ENCODE measurements around the gene STAT5A. TPM values are rescaled to one million over a fixed set of nuclear protein-coding genes. Genes with fewer than 3 reads are reported as not detected.

The STAT5A gene
- total and polyA plus RNA-seq, 9 of the 15 experiments (the other 6 are each of a cell fraction or from before 2014, with no cell fraction given): 79.9 to 415 (median 196) TPM

DNA sequence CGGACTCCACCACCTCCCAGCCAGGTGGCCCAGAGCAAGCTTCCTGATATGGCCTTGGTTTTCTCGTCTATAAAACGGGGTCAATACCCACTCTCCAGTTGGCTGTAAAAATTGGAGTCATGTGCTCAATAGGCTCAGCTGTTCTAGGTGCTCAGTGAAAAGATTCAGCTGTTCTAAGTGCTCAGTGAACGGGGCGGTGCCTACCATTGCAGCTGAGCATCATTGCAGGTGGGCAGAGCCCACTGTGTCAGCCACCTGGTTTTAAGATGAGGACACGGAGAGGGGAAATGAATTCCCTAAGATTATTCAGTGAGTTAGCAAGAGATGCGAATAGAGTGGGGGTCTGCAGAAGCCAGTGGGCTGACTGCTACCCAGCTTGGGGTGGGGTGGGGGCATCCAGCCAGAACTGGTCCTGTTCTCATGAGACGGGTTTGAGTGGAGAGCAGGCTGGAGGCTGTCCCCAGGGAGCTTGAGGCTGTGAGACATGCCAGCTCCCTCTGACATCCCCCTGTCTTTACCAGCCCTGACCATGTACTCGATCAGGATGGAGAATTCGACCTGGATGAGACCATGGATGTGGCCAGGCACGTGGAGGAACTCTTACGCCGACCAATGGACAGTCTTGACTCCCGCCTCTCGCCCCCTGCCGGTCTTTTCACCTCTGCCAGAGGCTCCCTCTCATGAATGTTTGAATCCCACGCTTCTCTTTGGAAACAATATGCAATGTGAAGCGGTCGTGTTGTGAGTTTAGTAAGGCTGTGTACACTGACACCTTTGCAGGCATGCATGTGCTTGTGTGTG lies 21.9 kb downstream of the STAT5A start (continued):
- TF ChIP-seq, protein P1, sequence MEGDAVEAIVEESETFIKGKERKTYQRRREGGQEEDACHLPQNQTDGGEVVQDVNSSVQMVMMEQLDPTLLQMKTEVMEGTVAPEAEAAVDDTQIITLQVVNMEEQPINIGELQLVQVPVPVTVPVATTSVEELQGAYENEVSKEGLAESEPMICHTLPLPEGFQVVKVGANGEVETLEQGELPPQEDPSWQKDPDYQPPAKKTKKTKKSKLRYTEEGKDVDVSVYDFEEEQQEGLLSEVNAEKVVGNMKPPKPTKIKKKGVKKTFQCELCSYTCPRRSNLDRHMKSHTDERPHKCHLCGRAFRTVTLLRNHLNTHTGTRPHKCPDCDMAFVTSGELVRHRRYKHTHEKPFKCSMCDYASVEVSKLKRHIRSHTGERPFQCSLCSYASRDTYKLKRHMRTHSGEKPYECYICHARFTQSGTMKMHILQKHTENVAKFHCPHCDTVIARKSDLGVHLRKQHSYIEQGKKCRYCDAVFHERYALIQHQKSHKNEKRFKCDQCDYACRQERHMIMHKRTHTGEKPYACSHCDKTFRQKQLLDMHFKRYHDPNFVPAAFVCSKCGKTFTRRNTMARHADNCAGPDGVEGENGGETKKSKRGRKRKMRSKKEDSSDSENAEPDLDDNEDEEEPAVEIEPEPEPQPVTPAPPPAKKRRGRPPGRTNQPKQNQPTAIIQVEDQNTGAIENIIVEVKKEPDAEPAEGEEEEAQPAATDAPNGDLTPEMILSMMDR (IDR thresholded peaks at IDR 0.05 in 2 of 3, conservative IDR thresholded peaks at IDR 0.05 in 1 of 3; ENCODE audit: insufficient read depth in 2 of 3, low read depth in 1 of 3, low read length in 3 of 3): peak; percentile 69 to 79 (median 77)
- TF ChIP-seq ATF7 (IDR thresholded peaks at IDR 0.05) (no peak), RUNX1 (IDR thresholded peaks at IDR 0.05; ENCODE audit: low read depth) (no peak), ZNF561 (CRISPR knock-in tag; conservative IDR thresholded peaks at IDR 0.05) (no peak), MXD1 (CRISPR knock-in tag; IDR thresholded peaks at IDR 0.05; ENCODE audit: borderline replicate concordance, poor library complexity, severe bottlenecking) (no peak), ZNF79 (CRISPR knock-in tag; IDR thresholded peaks at IDR 0.05; ENCODE audit: low read depth) (no peak), LARP7 (IDR thresholded peaks at IDR 0.05) (no peak), ZBTB1 (CRISPR knock-in tag; IDR thresholded peaks at IDR 0.05; ENCODE audit: borderline replicate concordance, low read depth) (no peak), NR4A1 (CRISPR knock-in tag; IDR thresholded peaks at IDR 0.05) (no peak), NR4A1 (tag; IDR thresholded peaks at IDR 0.05) (0 out of 2 replicates have a peak, but pooled peaks have one; percentile 26), ARHGAP35 (IDR thresholded peaks at IDR 0.05; ENCODE audit: partially characterized antibody) (no peak), CC2D1A (IDR thresholded peaks at IDR 0.05) (no peak), ZNF274 (IDR thresholded peaks at IDR 0.05; ENCODE audit: borderline replicate concordance, low read depth, low read length) (no peak), ZNF445 (CRISPR knock-in tag; IDR thresholded peaks at IDR 0.05; ENCODE audit: low read depth) (no peak), RAD21 (CRISPR knock-in tag; conservative IDR thresholded peaks at IDR 0.05 in 1 of 2, IDR thresholded peaks at IDR 0.05 in 1 of 2) (peak in 1 of 2 experiments; percentile 45; a peak in 3 of 4 replicates), NR2C2 (CRISPR knock-in tag; IDR thresholded peaks at IDR 0.05) (no peak), NR2C2 (tag; IDR thresholded peaks at IDR 0.05) (no peak; the same call in 1 of the 2 replicates), MCM2 (IDR thresholded peaks at IDR 0.05; ENCODE audit: low read depth) (no peak), HEY1 (CRISPR knock-in tag; IDR thresholded peaks at IDR 0.05; ENCODE audit: borderline replicate concordance) (no peak)
- TF ChIP-seq, protein P2, sequence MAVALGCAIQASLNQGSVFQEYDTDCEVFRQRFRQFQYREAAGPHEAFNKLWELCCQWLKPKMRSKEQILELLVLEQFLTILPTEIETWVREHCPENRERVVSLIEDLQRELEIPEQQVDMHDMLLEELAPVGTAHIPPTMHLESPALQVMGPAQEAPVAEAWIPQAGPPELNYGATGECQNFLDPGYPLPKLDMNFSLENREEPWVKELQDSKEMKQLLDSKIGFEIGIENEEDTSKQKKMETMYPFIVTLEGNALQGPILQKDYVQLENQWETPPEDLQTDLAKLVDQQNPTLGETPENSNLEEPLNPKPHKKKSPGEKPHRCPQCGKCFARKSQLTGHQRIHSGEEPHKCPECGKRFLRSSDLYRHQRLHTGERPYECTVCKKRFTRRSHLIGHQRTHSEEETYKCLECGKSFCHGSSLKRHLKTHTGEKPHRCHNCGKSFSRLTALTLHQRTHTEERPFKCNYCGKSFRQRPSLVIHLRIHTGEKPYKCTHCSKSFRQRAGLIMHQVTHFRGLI (CRISPR knock-in tag; IDR thresholded peaks at IDR 0.05): no peak
- TF ChIP-seq, protein P3, sequence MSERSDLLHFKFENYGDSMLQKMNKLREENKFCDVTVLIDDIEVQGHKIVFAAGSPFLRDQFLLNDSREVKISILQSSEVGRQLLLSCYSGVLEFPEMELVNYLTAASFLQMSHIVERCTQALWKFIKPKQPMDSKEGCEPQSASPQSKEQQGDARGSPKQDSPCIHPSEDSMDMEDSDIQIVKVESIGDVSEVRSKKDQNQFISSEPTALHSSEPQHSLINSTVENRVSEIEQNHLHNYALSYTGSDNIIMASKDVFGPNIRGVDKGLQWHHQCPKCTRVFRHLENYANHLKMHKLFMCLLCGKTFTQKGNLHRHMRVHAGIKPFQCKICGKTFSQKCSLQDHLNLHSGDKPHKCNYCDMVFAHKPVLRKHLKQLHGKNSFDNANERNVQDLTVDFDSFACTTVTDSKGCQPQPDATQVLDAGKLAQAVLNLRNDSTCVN (CRISPR knock-in tag; IDR thresholded peaks at IDR 0.05): no peak

Measured in K562 (cell line).